Omental fat pad (tissue), 4 donors: ENCODE data around the gene WFDC10A. TPM values are rescaled to one million over a fixed set of nuclear protein-coding genes. Genes with fewer than 3 reads are reported as not detected.
"Not testable (repeated sequence)": the region's sequence is repeated elsewhere in the genome, so short reads cannot be mapped to it uniquely, and the experiment has no call there.

Source experiments
- ATAC-seq: fragments of 150-250 bp; one replicate; pipeline ENCODE4 v1.9.1; 2016; ENCODE audit warnings: mild to moderate bottlenecking, moderate library complexity; ENCODE audit not compliant: low FRiP score
- DNase-seq: peaks from one replicate; pipeline ENCODE4 v3.0.0-alpha.2; 2019; ENCODE audit warnings: low spot score
- total RNA-seq, 4 donors: library from RNA; depleted of rRNA; stranded (reverse); fragments of >200 nt; gene quantifications; one replicate each; pipeline ENCODE4 v1.1.0, GENCODE V29; 2016
- TF ChIP-seq, protein P1 (sequence below), 3 donors: fragments of 450-650 bp; IDR thresholded peaks; one replicate each; pipeline ENCODE4 v1.5.1; 2016 to 2017; ENCODE audit warnings: antibody characterized with exemption in 3 of 3, mild to moderate bottlenecking in 3 of 3, moderate library complexity in 2 of 3

Gene WFDC10A
- not detected for total RNA-seq

- ATAC-seq, result no peak
- no peak for DNase-seq
- TF ChIP-seq, protein P1, sequence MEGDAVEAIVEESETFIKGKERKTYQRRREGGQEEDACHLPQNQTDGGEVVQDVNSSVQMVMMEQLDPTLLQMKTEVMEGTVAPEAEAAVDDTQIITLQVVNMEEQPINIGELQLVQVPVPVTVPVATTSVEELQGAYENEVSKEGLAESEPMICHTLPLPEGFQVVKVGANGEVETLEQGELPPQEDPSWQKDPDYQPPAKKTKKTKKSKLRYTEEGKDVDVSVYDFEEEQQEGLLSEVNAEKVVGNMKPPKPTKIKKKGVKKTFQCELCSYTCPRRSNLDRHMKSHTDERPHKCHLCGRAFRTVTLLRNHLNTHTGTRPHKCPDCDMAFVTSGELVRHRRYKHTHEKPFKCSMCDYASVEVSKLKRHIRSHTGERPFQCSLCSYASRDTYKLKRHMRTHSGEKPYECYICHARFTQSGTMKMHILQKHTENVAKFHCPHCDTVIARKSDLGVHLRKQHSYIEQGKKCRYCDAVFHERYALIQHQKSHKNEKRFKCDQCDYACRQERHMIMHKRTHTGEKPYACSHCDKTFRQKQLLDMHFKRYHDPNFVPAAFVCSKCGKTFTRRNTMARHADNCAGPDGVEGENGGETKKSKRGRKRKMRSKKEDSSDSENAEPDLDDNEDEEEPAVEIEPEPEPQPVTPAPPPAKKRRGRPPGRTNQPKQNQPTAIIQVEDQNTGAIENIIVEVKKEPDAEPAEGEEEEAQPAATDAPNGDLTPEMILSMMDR (IDR thresholded peaks at IDR 0.05), result no peak
Measured at GRCh38 chr20:45629496-45630100, at the start of gene WFDC10A. WFDC10A (plus strand) TSS chr20:45629739; CDS start chr20:45629814, 75 bp downstream.

- DNase-seq (no peak), ATAC-seq (peak; percentile 81)
- TF ChIP-seq, protein P1 (IDR thresholded peaks at IDR 0.05), result no peak
Measured at GRCh38 chr20:45581702-45582101, 47.8 kb upstream of the WFDC10A start.

DNA sequence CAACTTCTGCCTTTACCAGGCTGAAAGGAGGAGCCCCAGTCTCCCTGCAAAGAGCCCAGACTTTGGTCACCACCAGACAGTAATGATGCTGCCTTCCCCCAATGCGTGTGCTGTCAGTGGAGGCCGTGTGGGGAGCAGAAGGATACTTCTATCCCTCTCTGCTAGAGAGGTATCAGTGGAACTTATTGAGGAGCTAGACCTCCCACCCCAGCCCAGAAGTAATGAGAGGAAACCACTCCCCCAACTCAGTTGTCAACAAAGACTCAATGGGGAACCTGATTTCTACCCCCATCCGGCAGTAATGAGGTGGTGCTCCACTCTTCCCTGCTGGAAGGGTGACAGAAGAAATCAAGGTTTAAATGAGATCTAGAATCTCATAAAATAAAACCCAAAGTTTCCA is 46.0 kb upstream of the WFDC10A start:
- no peak for DNase-seq
- ATAC-seq, result no peak
- TF ChIP-seq, protein P1 (IDR thresholded peaks at IDR 0.05), result no peak

DNA sequence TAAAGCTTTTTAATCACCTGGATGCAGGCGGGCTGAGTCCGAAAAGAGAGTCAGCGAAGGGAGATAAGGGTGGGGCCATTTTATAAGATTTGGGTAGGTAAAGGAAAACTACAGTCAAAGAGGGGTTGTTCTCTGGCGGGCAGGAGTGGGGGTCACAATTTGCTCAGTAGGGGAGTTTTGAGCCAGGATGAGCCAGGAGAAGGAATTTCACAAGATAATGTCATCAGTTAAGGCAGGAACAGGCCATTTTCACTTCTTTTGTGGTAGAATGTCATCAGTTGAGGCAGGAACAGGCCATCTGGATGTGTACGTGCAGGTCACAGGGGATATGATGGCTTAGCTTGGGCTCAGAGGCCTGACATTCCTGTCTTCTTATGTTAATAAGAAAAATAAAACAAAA is 45.2 kb upstream of the WFDC10A start:
- DNase-seq, ATAC-seq: not testable (repeated sequence)

DNA sequence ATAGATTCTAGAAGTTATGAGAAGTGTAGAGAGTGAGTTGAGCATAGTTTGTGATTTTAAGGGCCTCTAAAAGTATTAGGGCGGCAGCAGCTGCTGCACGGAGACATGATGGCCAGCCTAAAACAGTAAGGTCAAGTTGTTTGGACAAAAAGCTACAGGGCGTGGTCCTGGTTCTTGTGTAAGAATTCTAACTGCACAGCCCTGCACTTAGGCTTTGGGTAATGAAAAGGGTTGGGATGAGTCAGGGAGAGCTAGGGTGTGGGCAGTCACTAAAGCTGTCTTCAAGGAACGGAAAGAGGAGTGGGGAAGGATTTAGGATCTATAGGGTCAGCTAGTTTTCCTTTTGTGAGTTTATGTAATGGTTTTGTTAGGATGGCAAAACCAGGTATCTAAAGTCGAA is 43.6 kb upstream of the WFDC10A start:
- DNase-seq, ATAC-seq: not testable (repeated sequence)

DNA sequence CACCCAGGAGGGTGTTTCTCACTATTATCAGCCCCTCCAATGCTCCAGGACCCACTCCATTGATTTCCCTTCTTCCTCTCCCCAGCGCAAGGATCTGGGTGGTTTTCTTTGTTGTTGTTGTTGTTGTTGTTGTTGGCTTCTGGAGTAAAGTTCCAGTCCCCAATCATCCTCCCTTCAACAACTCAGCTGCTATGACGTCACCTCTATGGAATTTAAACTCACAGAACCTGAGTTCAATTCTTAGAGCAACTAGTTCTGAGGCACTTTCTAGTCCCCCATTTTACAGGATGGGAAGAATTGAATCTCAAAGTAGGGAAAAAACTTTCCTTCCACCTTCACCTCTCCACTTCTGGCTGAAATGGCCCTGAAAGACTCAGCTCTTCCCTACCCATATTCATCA is 40.7 kb upstream of the WFDC10A start:
- no peak for DNase-seq
- no peak for ATAC-seq
- TF ChIP-seq, protein P1 (IDR thresholded peaks at IDR 0.05), result no peak

GRCh38 chr20:45589725-45590124 is 39.8 kb upstream of the WFDC10A start:
- DNase-seq (no peak), ATAC-seq (peak; percentile 59)
- TF ChIP-seq, protein P1 (IDR thresholded peaks at IDR 0.05), result no peak

GRCh38 chr20:45592574-45593189 is 36.9 kb upstream of the WFDC10A start:
- TF ChIP-seq, protein P1 (IDR thresholded peaks at IDR 0.05), result no peak
- DNase-seq (no peak), ATAC-seq (no peak)
